HG03558 (cell line): ENCODE results near the gene KIN.
"Not testable (repeated sequence)": the region's sequence is repeated elsewhere in the genome, so short reads cannot be mapped to it uniquely, and the experiment has no call there.

Experiments used
- ATAC-seq: cut with Tn5 transposase; IDR thresholded peaks from one replicate; pipeline ENCODE4 v1.9.1; 2021; ENCODE audit warnings: moderate number of reproducible peaks; ENCODE audit not compliant: unreplicated experiment; ENCODE audit errors: extremely low read depth

KIN gene

DNA sequence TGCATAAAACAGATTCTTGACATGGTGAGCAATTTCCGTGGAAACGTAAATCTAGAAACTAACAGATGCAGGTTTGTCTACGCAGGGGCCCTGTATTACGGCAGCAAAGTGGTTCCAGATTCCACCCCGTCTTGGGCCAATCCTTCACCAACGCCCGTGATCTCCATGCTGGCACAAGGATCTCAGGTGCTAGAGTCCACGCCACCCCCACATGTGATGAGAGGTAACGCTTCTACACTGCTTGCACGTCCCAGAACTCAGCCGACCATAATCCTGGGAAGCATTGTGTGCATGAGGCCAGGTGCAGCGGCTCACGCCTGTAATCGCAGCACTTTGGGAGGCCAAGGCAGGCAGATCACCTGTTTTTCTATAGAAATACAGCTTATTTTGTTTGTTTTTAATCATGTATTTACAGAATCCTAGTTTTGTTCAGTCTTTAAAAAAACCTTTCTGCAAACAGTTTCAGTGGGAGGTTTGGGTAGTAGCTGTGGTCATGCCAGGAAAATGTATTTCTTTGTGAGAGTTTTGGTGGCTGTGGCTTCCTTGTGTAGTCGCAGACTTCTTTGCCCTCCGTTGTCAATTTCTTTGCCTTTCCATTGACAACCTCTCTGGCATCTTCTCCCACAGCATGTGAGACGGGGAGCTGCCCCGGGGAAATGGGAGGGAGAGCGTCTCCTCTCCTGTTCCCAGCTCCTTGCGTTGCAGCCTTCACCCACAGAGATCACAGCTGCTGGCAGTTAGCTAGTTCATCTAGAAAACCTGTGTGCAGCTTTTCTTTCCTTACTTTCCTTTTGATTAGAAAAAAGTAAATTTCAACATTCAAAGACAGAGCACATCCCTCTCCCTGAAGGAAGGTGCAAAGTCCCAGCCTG lies 49.0 kb downstream of the KIN start:
- no peak for ATAC-seq

DNA sequence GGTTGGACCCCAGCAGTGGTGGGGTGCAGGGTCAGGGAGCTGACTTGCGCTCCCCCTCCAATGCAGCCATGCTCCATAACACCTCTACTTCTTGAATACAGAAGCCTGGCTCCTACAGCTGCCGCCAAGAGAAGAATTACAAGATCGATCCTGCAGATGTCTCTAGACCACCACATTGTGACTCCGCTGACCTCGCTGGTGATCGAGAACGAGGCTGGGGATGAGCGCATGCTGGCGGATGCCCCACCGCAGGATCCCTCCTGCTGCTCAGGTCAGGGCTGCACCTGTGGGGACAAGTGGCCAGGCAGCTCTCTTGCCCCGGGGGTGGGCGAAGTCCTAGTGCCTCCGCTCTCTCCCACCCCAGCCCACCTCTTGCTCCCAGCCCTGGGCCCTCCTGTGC lies 53.0 kb downstream of the KIN start:
- ATAC-seq, result no peak

DNA sequence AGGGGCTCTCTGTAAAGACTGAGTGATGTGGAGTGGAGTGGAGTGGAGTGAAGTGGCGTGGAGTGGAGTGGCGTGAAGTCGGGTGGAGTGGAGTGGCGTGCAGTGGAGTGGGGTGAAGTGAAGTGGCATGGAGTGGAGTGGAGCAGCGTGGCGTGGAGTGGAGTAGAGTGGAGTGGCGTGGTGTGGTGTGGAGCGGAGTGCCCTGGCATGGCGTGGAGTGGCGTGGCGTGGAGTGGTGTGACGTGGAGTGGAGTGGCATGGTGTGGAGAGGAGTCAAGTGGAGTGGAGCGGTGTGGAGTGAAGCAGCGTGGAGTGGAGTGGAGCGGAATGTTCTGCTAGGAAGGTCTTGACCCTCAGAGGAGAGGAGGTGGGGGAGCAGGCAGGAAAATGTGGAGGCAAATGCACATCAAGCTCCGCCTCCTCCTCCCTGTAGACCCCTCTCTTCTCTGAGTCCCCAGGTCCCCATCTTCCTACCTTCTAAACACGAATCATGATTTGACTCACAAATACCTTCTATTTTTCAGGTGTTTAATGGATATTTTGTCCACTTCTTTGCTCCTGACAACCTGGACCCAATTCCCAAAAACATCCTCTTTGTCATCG lies 64.8 kb downstream of the KIN start:
- ATAC-seq, result no peak

- no peak for ATAC-seq
Measured at GRCh38 chr10:7720478-7720877, 67.3 kb downstream of the KIN start.

DNA sequence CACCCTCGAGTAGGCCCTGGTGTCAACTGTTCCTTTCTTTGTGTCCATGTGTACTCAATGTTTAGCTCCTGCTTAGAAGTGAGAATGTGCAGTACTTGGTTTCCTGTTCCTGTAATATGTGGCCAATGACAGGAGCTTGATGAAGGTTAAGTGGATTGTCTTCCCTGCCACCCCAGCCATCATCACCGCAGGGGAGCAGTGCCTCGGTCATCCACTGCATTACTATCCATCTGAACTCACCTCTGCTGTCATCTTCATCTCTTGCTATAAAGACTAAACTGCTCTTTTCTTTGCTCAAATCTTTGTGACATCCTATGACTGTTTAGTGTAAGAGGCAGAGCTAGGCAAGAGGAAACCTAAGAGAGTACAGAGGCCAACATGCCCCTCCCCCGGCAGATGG lies 69.1 kb downstream of the KIN start:
- ATAC-seq, result no peak

DNA sequence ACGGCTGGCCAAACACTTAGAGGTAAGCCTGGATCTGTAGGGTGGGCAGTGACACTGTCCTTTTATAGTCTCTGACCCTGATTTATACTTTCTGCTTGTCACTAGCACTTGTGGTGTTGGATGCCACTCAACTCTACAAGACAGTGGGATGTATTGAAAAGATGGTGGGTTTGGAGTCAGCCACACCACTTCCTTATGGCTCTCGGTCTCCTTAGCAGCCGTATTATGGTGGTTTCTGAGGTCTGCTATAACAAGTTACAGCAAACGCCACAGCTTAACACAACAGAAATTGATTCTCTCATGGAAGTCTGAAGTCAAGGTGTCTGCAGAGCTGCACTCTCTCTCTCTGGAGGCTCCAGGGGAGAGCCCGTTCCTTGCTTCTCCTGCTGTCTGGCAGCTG lies 70.0 kb downstream of the KIN start:
- no peak for ATAC-seq

GRCh38 chr10:7715515-7715914 lies 72.3 kb downstream of the KIN start:
- no peak for ATAC-seq

DNA sequence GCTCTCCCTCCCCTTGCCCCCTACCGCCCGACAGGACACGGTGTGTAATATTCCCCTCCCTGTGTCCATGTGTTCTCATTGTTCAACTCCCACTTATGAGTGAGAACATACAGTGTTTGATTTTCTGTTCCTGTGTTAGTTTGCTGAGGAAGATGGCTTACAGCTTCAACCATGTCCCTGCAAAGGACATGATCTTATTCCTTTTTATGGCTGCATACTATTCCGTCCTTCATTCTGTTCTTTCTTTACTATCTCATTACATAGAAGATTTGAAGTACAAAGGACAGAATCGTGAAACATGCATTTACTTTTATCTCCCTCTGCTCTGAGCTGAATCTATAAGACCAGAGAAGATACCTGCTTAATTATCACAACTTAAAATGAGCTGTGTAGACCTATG lies 76.7 kb downstream of the KIN start:
- ATAC-seq, result not testable (repeated sequence)

GRCh38 chr10:7710446-7710845 lies 77.3 kb downstream of the KIN start:
- ATAC-seq, result no peak

DNA sequence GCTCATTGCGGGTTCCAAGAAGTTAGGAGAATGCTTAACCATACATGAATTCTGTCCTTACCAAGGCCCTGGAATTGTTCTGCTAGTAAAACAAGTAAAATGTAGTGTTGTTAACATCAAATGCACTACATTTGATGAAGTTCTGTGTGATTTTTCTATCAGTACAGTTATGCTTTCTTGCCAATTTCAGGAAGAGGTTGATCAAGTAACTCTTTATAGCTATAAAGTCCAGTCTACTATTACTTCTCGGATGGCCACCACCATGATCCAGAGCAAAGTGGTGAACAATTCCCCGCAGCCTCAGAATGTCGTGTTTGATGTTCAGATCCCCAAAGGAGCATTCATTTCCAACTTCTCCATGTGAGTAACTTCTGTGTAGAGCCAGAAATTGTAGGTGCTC lies 79.0 kb downstream of the KIN start:
- ATAC-seq, result no peak

- no peak for ATAC-seq
Measured at GRCh38 chr10:7707858-7708622, 79.8 kb downstream of the KIN start.

- ATAC-seq, result no peak
Measured at GRCh38 chr10:7707102-7707501, 80.7 kb downstream of the KIN start.

GRCh38 chr10:7706534-7707073 lies 81.2 kb downstream of the KIN start:
- ATAC-seq, result no peak

DNA sequence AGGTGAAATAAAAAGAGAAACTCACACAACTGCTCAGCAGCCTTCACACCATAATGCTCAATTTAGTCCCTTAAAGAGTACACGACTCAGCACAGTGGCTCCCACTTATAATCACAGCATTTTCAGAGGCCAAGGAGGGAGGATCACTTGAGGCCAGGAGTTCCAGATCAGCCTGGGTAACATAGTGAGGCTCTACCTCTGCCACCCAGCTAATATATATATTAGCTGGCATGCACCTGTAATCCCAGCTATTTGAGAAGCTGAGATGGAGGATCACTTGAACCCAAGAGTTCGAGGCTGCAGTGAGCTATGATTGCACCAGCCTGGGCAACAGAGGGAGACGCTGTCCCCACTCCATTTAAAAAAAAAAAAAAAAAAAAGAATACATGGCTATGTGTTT lies 82.5 kb downstream of the KIN start:
- ATAC-seq, result no peak

- no peak for ATAC-seq
Measured at GRCh38 chr10:7704071-7705016, 83.4 kb downstream of the KIN start.

DNA sequence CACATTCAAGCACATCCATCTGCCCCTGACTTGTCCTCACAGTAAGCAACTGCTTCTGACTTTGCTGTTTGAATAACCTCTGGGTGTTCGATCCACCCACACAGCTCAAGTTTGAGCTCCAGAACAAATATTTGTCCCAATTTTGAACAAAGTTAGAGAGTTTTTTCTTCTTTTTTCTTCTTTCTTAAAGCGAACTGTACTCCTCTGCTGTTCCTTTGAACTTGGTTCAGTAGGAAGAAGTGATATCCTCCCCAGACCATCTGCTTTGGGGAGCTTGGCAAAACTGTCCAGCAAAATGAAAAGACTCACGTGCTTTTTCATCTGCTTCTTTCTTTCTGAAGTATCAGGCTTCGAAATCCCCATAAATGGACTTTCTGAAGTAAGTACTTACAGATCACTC lies 84.7 kb downstream of the KIN start, which contains the start of gene ITIH2:
ITIH2 (plus strand) TSS at position 177 of the 400 bp plus-strand sequence; CDS start at position 296, 119 bp downstream.
- ATAC-seq, result no peak

- no peak for ATAC-seq
Measured at GRCh38 chr10:7702288-7702812, 85.4 kb downstream of the KIN start.

- ATAC-seq, result no peak
Measured at GRCh38 chr10:7701158-7701742, 86.5 kb downstream of the KIN start.
